Measurements from ENCODE around the gene NFATC3. TPM values are rescaled to one million over a fixed set of nuclear protein-coding genes. Genes with fewer than 3 reads are reported as not detected.
A peak's percentile ranks its signal among the peaks of the same experiment; 100 is the strongest.

NFATC3 gene
- total RNA-seq, 1 experiment from 2014 or later, result 33.0 TPM

GRCh38 chr16:68073902-68074760, 11.0 kb upstream of the NFATC3 start:
- H3K18ac ChIP-seq (ENCODE audit: insufficient read length, low read depth, low read length), result no peak overlapping the region
- H2BK20ac ChIP-seq (ENCODE audit: low read depth, low read length, poor library complexity, severe bottlenecking), result no peak overlapping the region
- H3K9ac ChIP-seq (ENCODE audit: extremely low read depth, insufficient read length, low read length), result no peak overlapping the region
- TF ChIP-seq, protein P1, sequence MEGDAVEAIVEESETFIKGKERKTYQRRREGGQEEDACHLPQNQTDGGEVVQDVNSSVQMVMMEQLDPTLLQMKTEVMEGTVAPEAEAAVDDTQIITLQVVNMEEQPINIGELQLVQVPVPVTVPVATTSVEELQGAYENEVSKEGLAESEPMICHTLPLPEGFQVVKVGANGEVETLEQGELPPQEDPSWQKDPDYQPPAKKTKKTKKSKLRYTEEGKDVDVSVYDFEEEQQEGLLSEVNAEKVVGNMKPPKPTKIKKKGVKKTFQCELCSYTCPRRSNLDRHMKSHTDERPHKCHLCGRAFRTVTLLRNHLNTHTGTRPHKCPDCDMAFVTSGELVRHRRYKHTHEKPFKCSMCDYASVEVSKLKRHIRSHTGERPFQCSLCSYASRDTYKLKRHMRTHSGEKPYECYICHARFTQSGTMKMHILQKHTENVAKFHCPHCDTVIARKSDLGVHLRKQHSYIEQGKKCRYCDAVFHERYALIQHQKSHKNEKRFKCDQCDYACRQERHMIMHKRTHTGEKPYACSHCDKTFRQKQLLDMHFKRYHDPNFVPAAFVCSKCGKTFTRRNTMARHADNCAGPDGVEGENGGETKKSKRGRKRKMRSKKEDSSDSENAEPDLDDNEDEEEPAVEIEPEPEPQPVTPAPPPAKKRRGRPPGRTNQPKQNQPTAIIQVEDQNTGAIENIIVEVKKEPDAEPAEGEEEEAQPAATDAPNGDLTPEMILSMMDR (conservative IDR thresholded peaks at IDR 0.05), result no peak
- H3K4me3 Mint-ChIP-seq, result no peak overlapping the region
- H3K9me3 Mint-ChIP-seq, result no peaks in the 10 kb centered on the region
- H3K4me2 ChIP-seq (ENCODE audit: insufficient read depth, insufficient read length, low read length), result no peak overlapping the region
- no peak overlapping the region for H2BK15ac ChIP-seq (ENCODE audit: low read depth, low read length)
- no peak overlapping the region for H2BK12ac ChIP-seq (ENCODE audit: insufficient read length, low read depth, low read length)
- H3K23ac ChIP-seq (ENCODE audit: insufficient read length, low read depth, low read length), result no peak overlapping the region
- no peak overlapping the region for H2AFZ ChIP-seq (ENCODE audit: low read length)
- H2BK5ac ChIP-seq (ENCODE audit: insufficient read length, low read length), result no peak overlapping the region
- H2BK120ac ChIP-seq (ENCODE audit: low read depth, low read length, poor library complexity, severe bottlenecking), result no peak overlapping the region
- no peak for DNase-seq
- H4K5ac ChIP-seq (ENCODE audit: insufficient read length, low read depth, low read length), result no peak overlapping the region
- H4K91ac ChIP-seq (ENCODE audit: insufficient read length, low read depth, low read length), result no peak overlapping the region
- peaks cover 25 to 67% (median 58%) of the 10 kb centered on the region in 3 experiments for H3K36me3 Mint-ChIP-seq (ENCODE audit: insufficient read depth in 1 of 3, low read depth in 3 of 3)
- no peaks in the 10 kb centered on the region for H3K4me1 ChIP-seq (ENCODE audit: insufficient read depth, low read length)
- H3K27me3 ChIP-seq (ENCODE audit: insufficient read depth, low read length), result no peaks in the 10 kb centered on the region
- no peaks in the 10 kb centered on the region for H3K23me2 ChIP-seq (ENCODE audit: insufficient read length, low read depth, low read length, poor library complexity, severe bottlenecking)
- no peaks in the 10 kb centered on the region for H3K79me2 ChIP-seq (ENCODE audit: insufficient read depth, low read length)
- H3K14ac ChIP-seq (ENCODE audit: insufficient read depth, low read length), result no peak overlapping the region
- no peaks in the 10 kb centered on the region for H3K9me3 ChIP-seq (ENCODE audit: control insufficient read depth, low read depth, low read length)
- H3K79me1 ChIP-seq (ENCODE audit: insufficient read depth, low read depth, low read length, poor library complexity, severe bottlenecking), result no peaks in the 10 kb centered on the region
- H3K4me1 Mint-ChIP-seq, result no peaks in the 10 kb centered on the region
- H2AK5ac ChIP-seq (ENCODE audit: insufficient read length, low read length), result no peak overlapping the region
- peak overlapping the region in 1 of 3 experiments; percentile 57; a peak in 1 of 7 replicates for H3K27ac Mint-ChIP-seq
- H3K27ac ChIP-seq (ENCODE audit: insufficient read length, low read depth, low read length), result no peak overlapping the region
- WGBS (ENCODE audit: extremely low coverage, insufficient read length, low lambda C conversion rate), result no CpG with 5 or more reads among the region's 9 CpGs
- no peak overlapping the region for H3K56ac ChIP-seq (ENCODE audit: insufficient read length, low read depth, low read length)
- no peak overlapping the region for H4K8ac ChIP-seq (replicated peaks; ENCODE audit: insufficient read length, low read depth, low read length)
- no peaks in the 10 kb centered on the region for H4K20me1 ChIP-seq (ENCODE audit: control insufficient read depth, insufficient read depth, insufficient read length)
- no peak overlapping the region for H3K4ac ChIP-seq (ENCODE audit: low read depth, low read length)
- no peak overlapping the region for H3T11ph ChIP-seq (ENCODE audit: low read length)
- no peaks in the 10 kb centered on the region for H3K27me3 Mint-ChIP-seq (ENCODE audit: low read depth)
